Activated B cell treated with CpG ODN at 0.5 μM for 24 hours (primary cell): Measurements from ENCODE around the gene ARHGAP26. TPM values are rescaled to one million over a fixed set of nuclear protein-coding genes. Genes with fewer than 3 reads are reported as not detected.
"Not testable (repeated sequence)": the region's sequence is repeated elsewhere in the genome, so short reads cannot be mapped to it uniquely, and the experiment has no call there.

ENCODE experiments used
- ATAC-seq: fragments of 200-7000 bp; cut with Tn5 transposase; one replicate; pipeline ENCODE4 v1.10.0; 2021; ENCODE audit warnings: low read depth, mild to moderate bottlenecking, moderate library complexity
- CTCF ChIA-PET: fragments of 350-600 bp; sonication (Branson Sonifier 250); formaldehyde crosslinking; loops from one replicate; lab custom pipeline; 2021; ENCODE audit warnings: antibody characterized with exemption; lab: Charles Lee
- POLR2A ChIA-PET: fragments of 350-600 bp; sonication (Branson Sonifier 250); formaldehyde crosslinking; loops from one replicate; lab custom pipeline; 2021; ENCODE audit warnings: antibody characterized with exemption; lab: Charles Lee
- DNase-seq: peaks from one replicate; pipeline ENCODE4 v3.0.0; 2022
- H3K27ac Mint-ChIP-seq: one replicate; pipeline ENCODE4 v1.8.0; 2020; ENCODE audit warnings: mixed read lengths
- H3K27me3 Mint-ChIP-seq: one replicate; pipeline ENCODE4 v1.8.0; 2021; ENCODE audit warnings: mixed read lengths
- H3K36me3 Mint-ChIP-seq: one replicate; pipeline ENCODE4 v1.8.0; 2021; ENCODE audit warnings: low read depth, mixed read lengths
- H3K4me1 Mint-ChIP-seq: one replicate; pipeline ENCODE4 v1.8.0; 2021; ENCODE audit warnings: mixed read lengths
- H3K4me3 Mint-ChIP-seq: one replicate; pipeline ENCODE4 v1.8.0; 2020; ENCODE audit warnings: mild to moderate bottlenecking, mixed read lengths
- H3K9me3 Mint-ChIP-seq: one replicate; pipeline ENCODE4 v1.8.0; 2020; ENCODE audit warnings: mixed read lengths
- CTCF ChIP-seq: fragments of 200-600 bp; IDR thresholded peaks from one replicate; pipeline ENCODE4 v1.8.0; 2022; ENCODE audit warnings: antibody characterized with exemption, mild to moderate bottlenecking
- intact Hi-C: fragments of 100-400 bp; cut with micrococcal nuclease; formaldehyde crosslinking; loops from one replicate; pipeline ENCODE4 v1.15.1; 2024
- total RNA-seq: library from RNA; stranded (reverse); gene quantifications from 2 replicates; pipeline ENCODE4 v1.2.3, GENCODE V29; 2022

The ARHGAP26 gene
- total RNA-seq, 1 donor from 2014 or later: 20.9 TPM

- peaks cover 2% of the 10 kb centered on the region for H3K36me3 Mint-ChIP-seq
- ChIA-PET CTCF (no interaction called here), POLR2A (interaction anchor here (0.7 kb wide), 1 partner anchor 273 kb away, joined by 3 read pairs; no protein-coding TSS in a partner anchor)
- ATAC-seq (no peak), DNase-seq (no peak)
- no peaks in the 10 kb centered on the region for H3K27me3 Mint-ChIP-seq
- intact Hi-C loops: loop anchor here (5.0 to 10.0 kb wide), 2 partner anchors 309 to 731 kb away; partner anchors contain the start of gene NR3C1
- no peak for TF ChIP-seq CTCF
- no peak overlapping the region for H3K4me3 Mint-ChIP-seq
- no peaks in the 10 kb centered on the region for H3K9me3 Mint-ChIP-seq
- peaks cover 3% of the 10 kb centered on the region for H3K4me1 Mint-ChIP-seq
- no peak overlapping the region for H3K27ac Mint-ChIP-seq
Measured at GRCh38 chr5:143093452-143094086, 323.4 kb downstream of the ARHGAP26 start.

DNA sequence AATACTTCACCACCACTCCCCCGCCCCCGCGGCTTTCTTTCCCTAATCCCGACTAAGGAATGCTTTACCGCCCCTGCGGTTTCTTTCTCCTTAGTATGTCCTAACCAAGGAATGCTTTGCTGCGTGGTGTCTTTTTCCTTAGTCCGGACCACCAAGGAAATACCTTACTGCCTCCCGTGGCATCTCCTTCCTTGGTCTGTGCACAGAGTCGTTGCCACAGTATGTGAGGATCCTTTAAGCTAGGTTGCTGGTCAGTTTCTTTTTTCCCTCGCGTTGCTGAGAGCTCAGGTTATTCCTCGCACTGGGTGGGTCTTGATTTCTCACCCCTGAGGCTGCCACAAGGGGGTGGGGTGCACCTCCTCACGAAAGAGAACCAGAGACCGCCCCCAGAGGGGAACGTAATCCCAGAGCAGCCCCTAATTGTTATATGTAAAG lies 323.9 kb downstream of the ARHGAP26 start:
- no peak for TF ChIP-seq CTCF
- peak overlapping the region; percentile 35 for H3K4me3 Mint-ChIP-seq

GRCh38 chr5:143094608-143095007 lies 324.4 kb downstream of the ARHGAP26 start:
- H3K4me3 Mint-ChIP-seq, H3K36me3 Mint-ChIP-seq, H3K9me3 Mint-ChIP-seq, H3K27me3 Mint-ChIP-seq, H3K4me1 Mint-ChIP-seq, ATAC-seq, DNase-seq, POLR2A ChIA-PET, H3K27ac Mint-ChIP-seq, CTCF ChIA-PET: not testable (repeated sequence)
- intact Hi-C loops: loop anchor here (5.0 to 10.0 kb wide), 2 partner anchors 308 to 730 kb away; partner anchors contain the start of gene NR3C1

More for the DNA sequence above, 323.9 kb downstream of the ARHGAP26 start:
- H3K27me3 Mint-ChIP-seq: no peaks in the 10 kb centered on the region
- CTCF ChIA-PET: no interaction called here
- H3K4me1 Mint-ChIP-seq: peaks cover 3% of the 10 kb centered on the region
- DNase-seq (no peak), ATAC-seq (no peak)
- intact Hi-C loops: loop anchor here (5.0 to 10.0 kb wide), 2 partner anchors 308 to 731 kb away; partner anchors contain the start of gene NR3C1
- no peak overlapping the region for H3K27ac Mint-ChIP-seq
- H3K36me3 Mint-ChIP-seq: peaks cover 2% of the 10 kb centered on the region
- POLR2A ChIA-PET: interaction anchor here (0.7 kb wide), 1 partner anchor 272 kb away, joined by 3 read pairs; no protein-coding TSS in a partner anchor
- H3K9me3 Mint-ChIP-seq: no peaks in the 10 kb centered on the region

DNA sequence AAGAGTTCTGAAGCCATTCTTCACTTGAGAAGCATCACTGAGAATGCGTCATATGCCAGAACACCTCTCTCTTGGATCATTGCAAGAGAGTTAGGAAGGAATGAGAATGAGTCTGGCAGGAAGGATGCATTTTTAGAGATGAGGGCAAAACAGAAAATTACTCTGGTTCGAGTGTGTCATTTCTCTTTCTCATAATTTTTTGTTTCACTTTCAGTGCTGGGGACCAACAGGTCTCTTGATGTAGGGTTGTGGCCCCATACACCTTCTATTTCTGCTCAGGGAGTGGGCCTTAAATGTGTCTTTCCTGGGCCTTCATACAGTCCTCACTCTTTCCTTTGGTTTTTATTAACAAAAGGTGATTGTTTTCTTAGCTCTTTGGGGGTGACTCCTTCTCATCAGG lies 330.9 kb downstream of the ARHGAP26 start:
- CTCF ChIA-PET: no interaction called here

GRCh38 chr5:143101725-143102386 lies 331.7 kb downstream of the ARHGAP26 start:
- Mint-ChIP-seq H3K4me3 (no peak overlapping the region), H3K36me3 (no peaks in the 10 kb centered on the region), H3K4me1 (peaks cover 16% of the 10 kb centered on the region), H3K27ac (no peak overlapping the region), H3K9me3 (no peaks in the 10 kb centered on the region), H3K27me3 (no peaks in the 10 kb centered on the region)
- DNase-seq (no peak), ATAC-seq (no peak)
- intact Hi-C loops: no loop called here
- TF ChIP-seq CTCF: no peak
- ChIA-PET CTCF (no interaction called here), POLR2A (interaction anchor here (0.6 kb wide), 1 partner anchor 167 kb away, joined by 3 read pairs; no protein-coding TSS in a partner anchor)

More for the DNA sequence above, 330.9 kb downstream of the ARHGAP26 start:
- intact Hi-C loops: no loop called here
- TF ChIP-seq CTCF: no peak
- no peak for DNase-seq
- POLR2A ChIA-PET: interaction anchor here (0.6 kb wide), 1 partner anchor 168 kb away, joined by 3 read pairs; no protein-coding TSS in a partner anchor
- no peaks in the 10 kb centered on the region for H3K36me3 Mint-ChIP-seq
- no peaks in the 10 kb centered on the region for H3K9me3 Mint-ChIP-seq
- peaks cover 16% of the 10 kb centered on the region for H3K4me1 Mint-ChIP-seq
- no peaks in the 10 kb centered on the region for H3K27me3 Mint-ChIP-seq
- ATAC-seq: no peak
- no peak overlapping the region for H3K4me3 Mint-ChIP-seq
- no peak overlapping the region for H3K27ac Mint-ChIP-seq
